AG04449 (cell line): ENCODE data around the gene TECTA.

ENCODE experiments used
- CTCF ChIA-PET: fragments of 350-600 bp; formaldehyde crosslinking; extraction: SDS; loops from one replicate; lab custom pipeline; 2021; ENCODE audit warnings: antibody characterized with exemption; lab: Yijun Ruan, JAX
- POLR2A ChIA-PET: fragments of 400-600, 350-600 bp; formaldehyde crosslinking; extraction: SDS; loops from one replicate; lab custom pipeline; 2020; ENCODE audit warnings: antibody characterized with exemption, inconsistent platforms; lab: Yijun Ruan, JAX
- DNase-seq: peaks from one replicate; pipeline ENCODE4 v3.0.0-alpha.2; 2010; ENCODE audit warnings: low read depth, low spot score
- H3K4me3 ChIP-seq: 2 replicates; pipeline ENCODE4 v1.5.1; 2011; ENCODE audit warnings: low read depth, mild to moderate bottlenecking, control low read depth, low read length
- CTCF ChIP-seq: IDR thresholded peaks from one replicate; pipeline ENCODE4 v1.5.1; 2011; ENCODE audit warnings: mild to moderate bottlenecking, moderate library complexity, low read length, control low read depth, inconsistent platforms; ENCODE audit not compliant: insufficient read depth; ENCODE audit errors: missing control alignments

Gene TECTA

GRCh38 chr11:121099364-121099763 lies 1.7 kb upstream of the TECTA start:
- no peak for TF ChIP-seq CTCF
- ChIA-PET CTCF (interaction anchor here (2.2 kb wide), 1 partner anchor 12 kb away, joined by 8 read pairs; no protein-coding TSS in a partner anchor), POLR2A (no interaction called here)
- DNase-seq = no peak
- no peak overlapping the region for H3K4me3 ChIP-seq

GRCh38 chr11:121099885-121100284 lies 1.2 kb upstream of the TECTA start:
- CTCF ChIA-PET = interaction anchor here (2.2 kb wide), 1 partner anchor 12 kb away, joined by 8 read pairs; no protein-coding TSS in a partner anchor
- POLR2A ChIA-PET = no interaction called here
- H3K4me3 ChIP-seq = no peak overlapping the region
- TF ChIP-seq CTCF = no peak
- DNase-seq = no peak

GRCh38 chr11:121104312-121104762 lies 3.3 kb downstream of the TECTA start:
- no peak for TF ChIP-seq CTCF
- CTCF ChIA-PET = no interaction called here
- POLR2A ChIA-PET = no interaction called here
- H3K4me3 ChIP-seq = no peak overlapping the region
- DNase-seq = no peak

GRCh38 chr11:121105063-121105480 lies 4.0 kb downstream of the TECTA start:
- TF ChIP-seq CTCF = no peak
- no peak for DNase-seq
- CTCF ChIA-PET = no interaction called here
- H3K4me3 ChIP-seq = no peak overlapping the region
- POLR2A ChIA-PET = no interaction called here

- TF ChIP-seq CTCF = no peak
These were observed 4.6 kb downstream of the TECTA start for GRCh38 chr11:121105481-121106195.

GRCh38 chr11:121106812-121107211 lies 5.8 kb downstream of the TECTA start:
- no peak for DNase-seq
- ChIA-PET CTCF (no interaction called here), POLR2A (no interaction called here)
- no peak for TF ChIP-seq CTCF
- H3K4me3 ChIP-seq = no peak overlapping the region

More at GRCh38 chr11:121105481-121106195, 4.6 kb downstream of the TECTA start:
- no peak overlapping the region for H3K4me3 ChIP-seq
- POLR2A ChIA-PET = no interaction called here
- DNase-seq = no peak
- CTCF ChIA-PET = no interaction called here
